Peyer's patch (tissue), 4 donors: ENCODE results near the gene SGMS2. TPM values are rescaled to one million over a fixed set of nuclear protein-coding genes. Genes with fewer than 3 reads are reported as not detected.
"Not testable (repeated sequence)": the region's sequence is repeated elsewhere in the genome, so short reads cannot be mapped to it uniquely, and the experiment has no call there.

Experiments used
- DNase-seq, 3 donors: peaks; one replicate each; pipeline ENCODE4 v3.0.0-alpha.2; 2017 to 2019
- H3K27ac ChIP-seq, 4 donors: fragments of 200-600 bp; sonication (generic); one replicate each; pipeline ENCODE4 v1.5.1; 2016 to 2019
- H3K27me3 ChIP-seq, 2 donors: fragments of 200-600 bp; sonication (generic); one replicate each; pipeline ENCODE4 v1.5.1; 2019
- H3K36me3 ChIP-seq, 3 donors: fragments of 200-600 bp; sonication (generic); one replicate each; pipeline ENCODE4 v1.5.1; 2016 to 2019
- H3K4me1 ChIP-seq, 4 donors: fragments of 200-600 bp; sonication (generic); one replicate each; pipeline ENCODE4 v1.5.1; 2016 to 2019
- H3K4me3 ChIP-seq, 4 donors: fragments of 200-600 bp; sonication (generic); 1 replicate in 3 of 4; 2 replicates in 1 of 4; pipeline ENCODE4 v1.5.1; 2016 to 2019; ENCODE audit warnings: mild to moderate bottlenecking in 1 of 4
- H3K9me3 ChIP-seq, 4 donors: fragments of 200-600 bp; sonication (generic); one replicate each; pipeline ENCODE4 v1.5.1; 2016 to 2019; ENCODE audit warnings: mild to moderate bottlenecking in 1 of 4
- POLR2A ChIP-seq, 2 donors: fragments of 450-650 bp; IDR thresholded peaks; one replicate each; pipeline ENCODE4 v1.5.1; 2017; ENCODE audit warnings: antibody characterized with exemption in 2 of 2, mild to moderate bottlenecking in 2 of 2, moderate library complexity in 2 of 2
- total RNA-seq, 4 donors: library from RNA; depleted of rRNA; stranded (reverse); fragments of >200 nt; gene quantifications; one replicate each; pipeline ENCODE4 v1.1.0, GENCODE V29; 2016
- TF ChIP-seq, protein P1 (sequence below), 6 experiments: fragments of 450-650 bp in 4 of 6; fragments of 200-600 bp in 2 of 6; sonication (generic) in 1 of 6; IDR thresholded peaks; one replicate each; pipeline ENCODE4 v1.5.1; 2017 to 2019; ENCODE audit warnings: antibody characterized with exemption in 6 of 6, mild to moderate bottlenecking in 3 of 6, moderate library complexity in 1 of 6

The SGMS2 gene
- total RNA-seq, 4 donors from 2014 or later = 40.4 to 350 (median 254) TPM

DNA sequence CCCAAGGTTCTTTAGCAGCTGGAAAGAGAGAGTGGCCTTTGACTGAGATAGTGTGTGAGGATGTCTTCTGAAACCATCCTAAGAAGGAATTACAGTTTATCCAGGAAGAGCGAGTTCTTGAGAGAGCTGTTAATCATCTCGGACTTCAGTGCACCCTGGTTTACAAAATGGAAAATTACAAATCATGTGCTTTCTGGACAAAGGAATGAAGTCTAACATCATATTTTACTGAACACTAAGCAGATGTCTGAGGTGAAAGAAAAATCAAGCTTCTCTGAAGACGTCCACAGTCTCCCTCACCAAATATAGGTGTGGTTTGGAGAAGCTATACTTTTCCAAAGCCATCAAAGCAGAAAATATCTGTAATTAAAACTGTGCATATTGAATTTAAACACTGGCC is 75.8 kb downstream of the SGMS2 start:
- Histone ChIP-seq H3K9me3 (no peaks in the 10 kb centered on the region), H3K4me3 (no peak overlapping the region), H3K36me3 (peaks cover 0 to 24% (median 0%) of the 10 kb centered on the region in 3 donors), H3K4me1 (no peaks in the 10 kb centered on the region), H3K27ac (peak overlapping the region in 1 of 4 donors; percentile 58), H3K27me3 (no peaks in the 10 kb centered on the region)
- DNase-seq = no peak
- TF ChIP-seq, protein P1, sequence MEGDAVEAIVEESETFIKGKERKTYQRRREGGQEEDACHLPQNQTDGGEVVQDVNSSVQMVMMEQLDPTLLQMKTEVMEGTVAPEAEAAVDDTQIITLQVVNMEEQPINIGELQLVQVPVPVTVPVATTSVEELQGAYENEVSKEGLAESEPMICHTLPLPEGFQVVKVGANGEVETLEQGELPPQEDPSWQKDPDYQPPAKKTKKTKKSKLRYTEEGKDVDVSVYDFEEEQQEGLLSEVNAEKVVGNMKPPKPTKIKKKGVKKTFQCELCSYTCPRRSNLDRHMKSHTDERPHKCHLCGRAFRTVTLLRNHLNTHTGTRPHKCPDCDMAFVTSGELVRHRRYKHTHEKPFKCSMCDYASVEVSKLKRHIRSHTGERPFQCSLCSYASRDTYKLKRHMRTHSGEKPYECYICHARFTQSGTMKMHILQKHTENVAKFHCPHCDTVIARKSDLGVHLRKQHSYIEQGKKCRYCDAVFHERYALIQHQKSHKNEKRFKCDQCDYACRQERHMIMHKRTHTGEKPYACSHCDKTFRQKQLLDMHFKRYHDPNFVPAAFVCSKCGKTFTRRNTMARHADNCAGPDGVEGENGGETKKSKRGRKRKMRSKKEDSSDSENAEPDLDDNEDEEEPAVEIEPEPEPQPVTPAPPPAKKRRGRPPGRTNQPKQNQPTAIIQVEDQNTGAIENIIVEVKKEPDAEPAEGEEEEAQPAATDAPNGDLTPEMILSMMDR (IDR thresholded peaks at IDR 0.05) = no peak

DNA sequence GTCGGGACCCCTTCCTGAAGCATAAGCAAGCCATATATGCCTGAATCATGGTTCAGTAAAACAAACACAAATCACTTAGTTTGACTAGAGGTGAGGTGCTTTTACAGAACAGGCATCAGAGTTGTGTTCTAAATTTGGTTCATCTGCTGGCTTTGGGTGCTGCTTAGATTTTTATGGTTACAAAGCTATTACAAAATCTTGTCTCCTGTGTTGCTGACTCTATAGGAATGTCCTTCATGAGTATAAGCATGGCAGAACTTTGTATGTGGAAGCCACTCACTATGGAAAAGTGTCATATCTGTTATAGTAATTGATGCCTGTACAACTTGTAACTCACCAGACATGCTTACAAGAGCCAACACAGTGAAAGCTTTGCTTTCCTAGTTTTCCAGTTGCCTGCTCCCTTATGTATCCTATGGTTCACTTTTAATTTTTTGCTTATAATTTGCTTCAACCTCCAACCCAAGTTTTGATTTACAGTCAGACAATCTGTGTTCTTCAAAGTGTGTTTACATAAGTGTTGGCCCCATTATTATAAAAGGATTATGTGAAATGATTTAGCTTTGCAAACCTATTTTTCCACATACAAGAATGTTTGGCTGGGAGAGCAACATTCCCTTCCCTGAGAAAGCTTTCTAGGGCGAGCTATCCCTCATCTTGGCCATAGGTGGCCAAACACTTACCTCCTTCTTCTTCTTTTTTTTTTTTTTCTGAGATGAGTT is 76.6 kb downstream of the SGMS2 start:
- Histone ChIP-seq H3K4me1 (no peaks in the 10 kb centered on the region), H3K27ac (peak overlapping the region in 1 of 4 donors; percentile 58), H3K27me3 (no peaks in the 10 kb centered on the region), H3K9me3 (no peaks in the 10 kb centered on the region), H3K36me3 (peaks cover 0 to 24% (median 0%) of the 10 kb centered on the region in 3 donors), H3K4me3 (no peak overlapping the region)
- no peak for DNase-seq
- no peak for TF ChIP-seq POLR2A (IDR thresholded peaks at IDR 0.05)
- TF ChIP-seq, protein P1 (IDR thresholded peaks at IDR 0.05) = no peak

DNA sequence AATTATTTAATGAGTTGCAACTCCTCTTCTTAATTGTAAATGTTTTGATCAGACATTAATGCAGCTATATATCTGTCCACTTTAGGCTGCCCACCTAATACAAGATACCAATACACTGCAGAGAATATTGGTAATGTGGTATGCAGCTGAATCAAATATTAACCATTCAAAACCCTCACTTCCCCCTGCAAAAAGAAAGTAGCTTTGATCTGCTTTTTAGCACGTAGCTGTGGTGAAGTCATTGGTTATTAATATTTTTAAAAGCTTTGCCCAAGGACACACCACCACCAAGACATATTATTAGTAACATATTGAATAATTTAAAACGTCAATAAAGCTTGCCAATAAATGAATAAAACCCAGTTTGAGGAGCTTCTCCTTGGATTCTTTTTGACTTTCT is 78.0 kb downstream of the SGMS2 start:
- TF ChIP-seq POLR2A (IDR thresholded peaks at IDR 0.05) = no peak
- TF ChIP-seq, protein P1 (IDR thresholded peaks at IDR 0.05) = no peak
- no peak overlapping the region for H3K4me3 ChIP-seq
- H3K4me1 ChIP-seq = no peaks in the 10 kb centered on the region
- peak overlapping the region in 1 of 4 donors; percentile 13 for H3K27ac ChIP-seq
- no peak for DNase-seq
- no peaks in the 10 kb centered on the region for H3K9me3 ChIP-seq
- H3K36me3 ChIP-seq = peaks cover 0 to 24% (median 0%) of the 10 kb centered on the region in 3 donors
- no peaks in the 10 kb centered on the region for H3K27me3 ChIP-seq

DNA sequence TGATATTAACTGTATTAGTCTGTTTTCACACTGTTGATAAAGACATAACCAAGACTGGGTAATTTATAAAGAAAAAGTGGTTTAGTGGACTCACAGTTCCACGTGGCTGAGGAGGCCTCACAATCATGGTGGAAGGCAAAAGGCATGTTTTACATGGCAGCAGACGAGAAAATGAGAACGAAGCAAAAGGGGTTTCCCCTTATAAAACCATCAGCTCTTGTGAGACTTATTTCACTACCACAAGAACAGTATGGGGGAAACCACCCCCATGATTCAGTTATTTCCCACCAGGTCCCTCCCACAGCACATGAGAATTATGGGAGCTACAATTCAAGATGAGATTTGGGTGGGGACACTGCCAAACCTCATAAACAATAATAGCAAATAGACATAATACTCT is 80.3 kb downstream of the SGMS2 start:
- not testable (repeated sequence) for H3K4me1 ChIP-seq, H3K27me3 ChIP-seq, H3K9me3 ChIP-seq, H3K4me3 ChIP-seq, H3K27ac ChIP-seq, DNase-seq
- H3K36me3 ChIP-seq = peaks cover 0 to 28% (median 0%) of the 10 kb centered on the region in 3 donors

DNA sequence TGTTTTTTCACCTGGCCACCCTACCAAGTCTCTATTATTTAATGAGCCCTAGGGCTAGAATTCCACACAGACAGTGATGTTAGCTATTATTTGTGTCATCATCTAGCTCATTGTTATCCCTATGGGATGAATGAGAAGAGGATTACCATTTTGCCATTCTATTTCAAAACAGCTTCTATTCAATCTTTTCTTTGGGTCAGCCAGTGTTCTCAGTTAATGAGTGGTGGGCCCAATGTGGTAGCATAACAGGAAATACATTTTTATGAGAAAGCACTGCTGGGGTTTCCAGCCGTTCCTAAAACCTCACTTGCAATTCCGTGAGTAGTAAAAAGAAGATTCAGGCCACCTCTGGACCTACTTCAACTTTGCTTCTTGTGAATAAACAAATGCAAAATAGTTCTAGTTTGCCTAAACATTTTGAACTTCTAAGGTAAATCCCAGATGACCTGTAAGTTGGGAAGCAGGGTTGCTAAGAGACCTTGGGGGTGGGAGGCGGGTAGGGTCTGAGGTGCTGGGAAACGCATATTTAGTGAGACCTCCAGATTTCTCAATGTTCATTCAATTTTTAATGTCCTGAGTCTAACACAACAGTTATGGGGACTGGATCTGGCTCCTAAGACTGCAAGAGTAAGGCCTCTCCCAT is 81.8 kb downstream of the SGMS2 start:
- TF ChIP-seq, protein P1 (IDR thresholded peaks at IDR 0.05) = no peak
- TF ChIP-seq POLR2A (IDR thresholded peaks at IDR 0.05) = no peak
- Histone ChIP-seq H3K4me1 (no peaks in the 10 kb centered on the region), H3K4me3 (no peak overlapping the region), H3K36me3 (peaks cover 0 to 39% (median 0%) of the 10 kb centered on the region in 3 donors), H3K27me3 (no peaks in the 10 kb centered on the region), H3K9me3 (no peaks in the 10 kb centered on the region), H3K27ac (no peak overlapping the region)
- no peak for DNase-seq

DNA sequence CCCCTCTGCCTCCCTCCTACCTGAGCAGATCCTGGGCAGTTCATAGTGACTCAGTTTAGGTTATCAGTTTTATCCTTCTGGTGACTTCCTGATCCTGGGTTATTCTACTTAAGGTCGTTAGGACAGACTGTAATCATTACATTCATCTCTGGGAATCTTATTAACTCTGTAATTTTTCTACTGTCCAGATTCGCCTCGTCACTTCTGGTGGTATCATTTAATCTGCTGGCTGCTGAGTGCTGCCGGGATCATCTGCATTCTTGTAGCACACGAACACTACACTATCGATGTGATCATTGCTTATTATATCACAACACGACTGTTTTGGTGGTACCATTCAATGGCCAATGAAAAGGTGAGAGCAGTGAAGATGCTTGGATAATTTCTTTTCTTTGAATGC is 83.6 kb downstream of the SGMS2 start:
- TF ChIP-seq, protein P1 (IDR thresholded peaks at IDR 0.05) = no peak
- TF ChIP-seq POLR2A (IDR thresholded peaks at IDR 0.05) = no peak
- Histone ChIP-seq H3K27ac (no peak overlapping the region), H3K4me3 (no peak overlapping the region), H3K36me3 (peaks cover 0 to 28% (median 0%) of the 10 kb centered on the region in 3 donors), H3K27me3 (no peaks in the 10 kb centered on the region), H3K4me1 (no peaks in the 10 kb centered on the region), H3K9me3 (no peaks in the 10 kb centered on the region)
- DNase-seq = no peak
